ENCODE data around the gene ERRFI1.

ERRFI1 gene

DNA sequence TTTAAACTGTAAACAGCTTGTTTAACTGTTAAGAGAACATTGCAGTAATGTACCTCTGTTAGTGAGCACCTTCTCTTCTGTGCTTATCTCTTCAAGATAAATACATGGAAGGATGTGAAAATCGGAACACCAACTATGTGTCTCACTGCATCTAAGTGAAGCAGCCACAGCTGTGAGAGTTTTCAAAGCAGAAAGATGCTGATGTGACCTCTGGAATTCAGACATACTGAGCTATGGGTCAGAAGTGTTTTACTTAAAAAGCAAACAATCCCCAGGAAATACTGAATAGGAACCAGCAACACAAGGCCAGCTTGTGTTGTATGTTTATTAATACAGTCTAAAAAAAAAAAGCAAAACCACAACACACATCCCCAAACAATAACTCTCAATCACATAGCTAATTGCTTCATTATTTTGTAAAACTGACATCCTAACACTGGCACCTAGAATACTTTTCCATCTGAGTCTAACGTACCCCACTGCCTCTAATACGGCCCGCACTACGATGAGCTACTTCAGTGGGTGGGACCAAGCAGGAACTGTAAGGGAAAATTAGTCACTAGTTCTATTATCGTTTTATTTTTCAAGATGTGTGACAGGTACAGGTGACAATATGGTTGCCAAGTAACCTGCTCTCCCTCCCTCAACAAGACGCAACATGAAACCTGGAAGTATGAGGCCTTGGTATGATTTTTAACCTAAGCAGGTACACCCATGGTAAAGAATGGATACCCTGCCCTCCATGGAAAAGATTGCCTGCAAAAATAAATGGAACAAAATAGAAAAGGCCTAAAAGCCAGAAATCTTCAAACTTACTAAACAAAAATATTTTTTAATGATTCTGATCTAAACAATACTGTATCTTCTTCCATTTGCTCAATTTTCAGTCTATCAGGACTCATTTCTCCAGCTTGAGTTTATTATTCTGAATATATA, 13.9 kb downstream of the ERRFI1 start:
- Histone ChIP-seq H3K27ac (ENCODE audit: low read length) (no peak overlapping the region), H3K4me1 (ENCODE audit: low read length) (no peaks in the 10 kb centered on the region), H3K27me3 (replicated peaks; ENCODE audit: insufficient read depth, low read length) (no peaks in the 10 kb centered on the region), H3K4me3 (ENCODE audit: low read length) (no peak overlapping the region), H2AFZ (ENCODE audit: low read length) (no peak overlapping the region), H3K9me3 (replicated peaks; ENCODE audit: insufficient read depth, low read length) (no peaks in the 10 kb centered on the region), H3F3A (ENCODE audit: insufficient read depth, low read length) (no peaks in the 10 kb centered on the region), H4K20me1 (ENCODE audit: insufficient read depth, low read length) (no peaks in the 10 kb centered on the region), H3K9ac (ENCODE audit: low read length) (no peak overlapping the region), H3K79me2 (ENCODE audit: low read length) (no peaks in the 10 kb centered on the region), H3K36me3 (replicated peaks; ENCODE audit: insufficient read depth, low read length) (no peaks in the 10 kb centered on the region), H3K9me2 (replicated peaks; ENCODE audit: insufficient read depth, low read length) (no peaks in the 10 kb centered on the region), H3K4me2 (ENCODE audit: low read depth, low read length) (no peak overlapping the region)
- DNase-seq: no peak
- TF ChIP-seq, protein P1, sequence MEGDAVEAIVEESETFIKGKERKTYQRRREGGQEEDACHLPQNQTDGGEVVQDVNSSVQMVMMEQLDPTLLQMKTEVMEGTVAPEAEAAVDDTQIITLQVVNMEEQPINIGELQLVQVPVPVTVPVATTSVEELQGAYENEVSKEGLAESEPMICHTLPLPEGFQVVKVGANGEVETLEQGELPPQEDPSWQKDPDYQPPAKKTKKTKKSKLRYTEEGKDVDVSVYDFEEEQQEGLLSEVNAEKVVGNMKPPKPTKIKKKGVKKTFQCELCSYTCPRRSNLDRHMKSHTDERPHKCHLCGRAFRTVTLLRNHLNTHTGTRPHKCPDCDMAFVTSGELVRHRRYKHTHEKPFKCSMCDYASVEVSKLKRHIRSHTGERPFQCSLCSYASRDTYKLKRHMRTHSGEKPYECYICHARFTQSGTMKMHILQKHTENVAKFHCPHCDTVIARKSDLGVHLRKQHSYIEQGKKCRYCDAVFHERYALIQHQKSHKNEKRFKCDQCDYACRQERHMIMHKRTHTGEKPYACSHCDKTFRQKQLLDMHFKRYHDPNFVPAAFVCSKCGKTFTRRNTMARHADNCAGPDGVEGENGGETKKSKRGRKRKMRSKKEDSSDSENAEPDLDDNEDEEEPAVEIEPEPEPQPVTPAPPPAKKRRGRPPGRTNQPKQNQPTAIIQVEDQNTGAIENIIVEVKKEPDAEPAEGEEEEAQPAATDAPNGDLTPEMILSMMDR (IDR thresholded peaks at IDR 0.05; ENCODE audit: low read length): no peak
- TF ChIP-seq EZH2 (optimal IDR thresholded peaks at IDR 0.05; ENCODE audit: low read depth, low read length) (no peak), EZH2phosphoT487 (IDR thresholded peaks at IDR 0.05; ENCODE audit: low read length) (no peak)

DNA sequence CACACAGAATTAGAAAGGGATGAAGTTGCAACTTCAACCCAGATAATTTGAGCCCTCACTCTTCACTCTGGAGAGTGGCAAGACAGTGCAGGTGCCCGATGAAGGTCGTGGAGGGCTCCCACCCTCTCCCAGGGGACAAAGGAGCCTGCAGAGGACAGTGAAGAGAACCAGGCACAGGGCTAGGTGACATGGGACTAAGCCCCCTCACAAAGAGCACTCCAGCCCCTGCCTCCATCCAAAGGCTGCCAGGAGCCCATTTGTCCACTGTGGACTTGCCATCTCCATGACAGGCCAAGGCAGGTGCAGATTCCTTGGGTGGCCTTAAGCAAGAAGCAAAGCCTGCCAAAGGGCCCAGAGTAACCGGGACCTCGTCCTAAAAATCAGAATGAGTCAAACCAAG, 15.1 kb downstream of the ERRFI1 start:
- Histone ChIP-seq H3K4me2 (ENCODE audit: low read depth, low read length) (no peak overlapping the region), H3F3A (ENCODE audit: insufficient read depth, low read length) (no peaks in the 10 kb centered on the region), H3K27me3 (replicated peaks; ENCODE audit: insufficient read depth, low read length) (no peaks in the 10 kb centered on the region), H3K79me2 (ENCODE audit: low read length) (no peaks in the 10 kb centered on the region), H3K36me3 (replicated peaks; ENCODE audit: insufficient read depth, low read length) (no peaks in the 10 kb centered on the region), H3K4me1 (ENCODE audit: low read length) (no peaks in the 10 kb centered on the region), H3K4me3 (ENCODE audit: low read length) (no peak overlapping the region), H3K9me3 (replicated peaks; ENCODE audit: insufficient read depth, low read length) (no peaks in the 10 kb centered on the region), H3K9ac (ENCODE audit: low read length) (no peak overlapping the region), H4K20me1 (ENCODE audit: insufficient read depth, low read length) (no peaks in the 10 kb centered on the region), H2AFZ (ENCODE audit: low read length) (no peak overlapping the region), H3K27ac (ENCODE audit: low read length) (no peak overlapping the region), H3K9me2 (replicated peaks; ENCODE audit: insufficient read depth, low read length) (no peaks in the 10 kb centered on the region)
- TF ChIP-seq, protein P1 (IDR thresholded peaks at IDR 0.05; ENCODE audit: low read length): no peak
- no peak for TF ChIP-seq EZH2phosphoT487 (IDR thresholded peaks at IDR 0.05; ENCODE audit: low read length)
- TF ChIP-seq EZH2 (optimal IDR thresholded peaks at IDR 0.05; ENCODE audit: low read depth, low read length): no peak
- DNase-seq: no peak

DNA sequence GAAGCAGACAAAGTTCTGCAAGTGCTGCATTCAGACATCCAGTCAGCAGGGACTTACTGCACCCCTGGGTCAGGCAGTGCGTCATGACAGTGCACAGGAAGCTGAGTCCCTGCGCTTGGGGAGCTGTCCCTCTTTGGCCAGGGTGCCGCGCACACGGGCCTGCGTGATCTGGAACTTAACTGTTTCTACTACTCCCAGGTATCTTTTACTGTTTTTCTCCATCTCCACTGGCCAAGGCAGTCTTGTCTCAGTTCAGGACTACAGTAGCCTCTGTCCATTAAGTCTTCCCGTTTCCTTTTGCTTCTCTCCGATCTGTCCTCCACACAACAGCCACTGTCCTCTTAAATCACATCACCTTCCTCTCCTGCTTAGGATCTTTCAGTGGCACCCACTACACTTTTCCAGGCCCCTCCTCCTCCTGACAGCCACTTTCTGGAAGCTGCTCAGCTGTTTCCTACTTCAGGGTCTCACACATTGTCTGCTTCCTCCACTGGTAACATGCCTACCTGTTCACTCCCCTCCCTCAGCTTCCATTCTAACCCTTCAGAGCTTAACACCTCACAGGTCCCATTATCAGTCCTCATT, 15.9 kb downstream of the ERRFI1 start:
- Histone ChIP-seq H3K9ac (ENCODE audit: low read length) (no peak overlapping the region), H4K20me1 (ENCODE audit: insufficient read depth, low read length) (no peaks in the 10 kb centered on the region), H3K27me3 (replicated peaks; ENCODE audit: insufficient read depth, low read length) (no peaks in the 10 kb centered on the region), H3K9me2 (replicated peaks; ENCODE audit: insufficient read depth, low read length) (no peaks in the 10 kb centered on the region), H3K79me2 (ENCODE audit: low read length) (no peaks in the 10 kb centered on the region), H3K4me1 (ENCODE audit: low read length) (no peaks in the 10 kb centered on the region), H3K4me3 (ENCODE audit: low read length) (no peak overlapping the region), H3K36me3 (replicated peaks; ENCODE audit: insufficient read depth, low read length) (no peaks in the 10 kb centered on the region), H3K4me2 (ENCODE audit: low read depth, low read length) (no peak overlapping the region), H3K27ac (ENCODE audit: low read length) (no peak overlapping the region), H2AFZ (ENCODE audit: low read length) (no peak overlapping the region), H3K9me3 (replicated peaks; ENCODE audit: insufficient read depth, low read length) (no peaks in the 10 kb centered on the region), H3F3A (ENCODE audit: insufficient read depth, low read length) (no peaks in the 10 kb centered on the region)
- TF ChIP-seq, protein P1 (IDR thresholded peaks at IDR 0.05; ENCODE audit: low read length): no peak
- TF ChIP-seq EZH2 (optimal IDR thresholded peaks at IDR 0.05; ENCODE audit: low read depth, low read length) (no peak), EZH2phosphoT487 (IDR thresholded peaks at IDR 0.05; ENCODE audit: low read length) (no peak)
- no peak for DNase-seq

All from MM.1S (cell line).